Measurements from ENCODE around the gene ZNF497.

DNA sequence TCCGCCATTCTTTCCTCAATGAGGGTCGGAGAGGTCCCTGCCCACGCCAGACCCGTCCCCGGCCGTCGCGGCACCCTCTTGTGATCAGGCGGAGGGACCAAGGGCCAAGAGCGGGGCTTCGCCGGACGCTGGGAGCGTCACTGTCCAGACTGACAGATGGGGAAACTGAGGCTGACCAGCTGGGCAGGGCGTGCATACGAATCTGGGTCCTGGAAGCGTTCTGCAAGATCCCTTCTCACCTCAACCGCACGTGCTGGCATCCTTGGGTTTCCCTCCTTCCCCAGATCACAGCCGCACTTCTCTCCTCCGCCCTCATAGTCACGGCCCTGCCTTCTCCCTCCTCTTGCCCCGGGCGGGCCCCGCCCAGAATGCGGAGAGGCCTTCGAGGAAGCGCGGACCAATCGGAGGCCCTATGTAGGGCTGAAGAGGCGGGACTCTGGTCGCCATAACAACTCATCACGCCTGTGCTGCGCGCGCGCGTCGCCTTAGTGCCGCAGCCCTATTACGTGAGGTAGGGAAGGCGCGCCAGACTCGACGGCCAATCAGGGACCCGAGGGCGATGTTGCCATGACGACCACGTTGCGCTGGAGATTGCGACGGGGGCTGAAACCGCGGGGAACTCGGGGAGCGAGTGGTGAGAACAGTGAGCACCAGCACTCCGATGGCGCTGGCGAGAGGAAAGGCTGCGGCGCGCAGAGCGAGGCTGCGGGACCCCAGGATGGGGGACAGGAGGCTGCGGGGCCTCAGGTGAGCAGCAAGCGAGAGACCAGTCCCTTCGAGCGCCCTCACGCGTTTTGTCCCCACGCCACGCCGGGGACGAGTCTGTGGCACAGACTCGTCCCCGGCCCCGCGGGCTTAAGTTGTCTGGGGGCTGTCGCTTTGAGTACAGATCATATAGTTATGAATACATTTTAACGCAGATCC lies 38.6 kb upstream of the ZNF497 start:
- TF ChIP-seq, protein P1, sequence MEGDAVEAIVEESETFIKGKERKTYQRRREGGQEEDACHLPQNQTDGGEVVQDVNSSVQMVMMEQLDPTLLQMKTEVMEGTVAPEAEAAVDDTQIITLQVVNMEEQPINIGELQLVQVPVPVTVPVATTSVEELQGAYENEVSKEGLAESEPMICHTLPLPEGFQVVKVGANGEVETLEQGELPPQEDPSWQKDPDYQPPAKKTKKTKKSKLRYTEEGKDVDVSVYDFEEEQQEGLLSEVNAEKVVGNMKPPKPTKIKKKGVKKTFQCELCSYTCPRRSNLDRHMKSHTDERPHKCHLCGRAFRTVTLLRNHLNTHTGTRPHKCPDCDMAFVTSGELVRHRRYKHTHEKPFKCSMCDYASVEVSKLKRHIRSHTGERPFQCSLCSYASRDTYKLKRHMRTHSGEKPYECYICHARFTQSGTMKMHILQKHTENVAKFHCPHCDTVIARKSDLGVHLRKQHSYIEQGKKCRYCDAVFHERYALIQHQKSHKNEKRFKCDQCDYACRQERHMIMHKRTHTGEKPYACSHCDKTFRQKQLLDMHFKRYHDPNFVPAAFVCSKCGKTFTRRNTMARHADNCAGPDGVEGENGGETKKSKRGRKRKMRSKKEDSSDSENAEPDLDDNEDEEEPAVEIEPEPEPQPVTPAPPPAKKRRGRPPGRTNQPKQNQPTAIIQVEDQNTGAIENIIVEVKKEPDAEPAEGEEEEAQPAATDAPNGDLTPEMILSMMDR (IDR thresholded peaks at IDR 0.05): no peak
- peak in 3 of 4 donors; percentile 67 to 89 (median 81) for TF ChIP-seq POLR2A (IDR thresholded peaks at IDR 0.05)
- peak in 1 of 4 donors; percentile 26 for TF ChIP-seq EP300 (IDR thresholded peaks at IDR 0.05)

Measured in upper lobe of left lung (tissue), 4 donors.